ENCODE data around the gene RANBP3.
A peak's percentile ranks its signal among the peaks of the same experiment; 100 is the strongest.

RANBP3 gene

GRCh38 chr19:5948752-5949564 is 29.0 kb downstream of the RANBP3 start:
- DNase-seq: no peak

GRCh38 chr19:5947435-5947834 is 30.5 kb downstream of the RANBP3 start:
- DNase-seq: peak; percentile 69

- peak; percentile 40 for DNase-seq
These were observed 34.3 kb downstream of the RANBP3 start for GRCh38 chr19:5943623-5944022.

GRCh38 chr19:5943045-5943444 is 34.9 kb downstream of the RANBP3 start:
- no peak for DNase-seq

GRCh38 chr19:5941673-5942072 is 36.3 kb downstream of the RANBP3 start:
- no peak for DNase-seq

- no peak for DNase-seq
These were observed 37.4 kb downstream of the RANBP3 start for GRCh38 chr19:5940260-5941208.

- no peak for DNase-seq
These were observed 40.4 kb downstream of the RANBP3 start for GRCh38 chr19:5937550-5937949.

- DNase-seq: no peak
These were observed 41.7 kb downstream of the RANBP3 start for GRCh38 chr19:5936292-5936592.

- no peak for DNase-seq
These were observed 42.3 kb downstream of the RANBP3 start for GRCh38 chr19:5935473-5936291.

- peak; percentile 41 for DNase-seq
These were observed 43.0 kb downstream of the RANBP3 start for GRCh38 chr19:5934774-5935472.

GRCh38 chr19:5934069-5934401 is 43.9 kb downstream of the RANBP3 start:
- DNase-seq: no peak

GRCh38 chr19:5933391-5934068 is 44.4 kb downstream of the RANBP3 start:
- DNase-seq: no peak

- DNase-seq: no peak
These were observed 45.2 kb downstream of the RANBP3 start for GRCh38 chr19:5932609-5933262.

- DNase-seq: no peak
These were observed 45.8 kb downstream of the RANBP3 start for GRCh38 chr19:5932146-5932545.

GRCh38 chr19:5931251-5931650 is 46.7 kb downstream of the RANBP3 start:
- no peak for DNase-seq

- no peak for DNase-seq
These were observed 48.3 kb downstream of the RANBP3 start for GRCh38 chr19:5929625-5930024.

GRCh38 chr19:5929179-5929578 is 48.8 kb downstream of the RANBP3 start:
- DNase-seq: no peak

- no peak for DNase-seq
These were observed 50.5 kb downstream of the RANBP3 start for GRCh38 chr19:5927441-5927821.

GRCh38 chr19:5926641-5927440 is 51.1 kb downstream of the RANBP3 start:
- DNase-seq: peak; percentile 83

- DNase-seq: no peak
These were observed 52.0 kb downstream of the RANBP3 start for GRCh38 chr19:5925830-5926427.

Measured in fibroblast of skin of back (primary cell).